Liver (tissue), 9 donors: ENCODE results near the gene TST. TPM values are rescaled to one million over a fixed set of nuclear protein-coding genes. Genes with fewer than 3 reads are reported as not detected.

Source experiments
- DNase-seq: peaks from one replicate; pipeline ENCODE4 v3.0.0-alpha.2; 2017; ENCODE audit warnings: low spot score
- H3K27ac ChIP-seq, 2 donors: one replicate each; pipeline ENCODE4 v1.7.0; 2013; ENCODE audit warnings: inconsistent platforms in 2 of 2, low read length in 2 of 2, control low read depth in 1 of 2, low read depth in 1 of 2, mild to moderate bottlenecking in 1 of 2
- H3K27me3 ChIP-seq, 4 donors: one replicate each; pipeline versions ENCODE4 v1.6.1 to v1.7.0; 2013; ENCODE audit warnings: low read length in 3 of 4, inconsistent platforms in 1 of 4, mild to moderate bottlenecking in 1 of 4, moderate library complexity in 1 of 4; ENCODE audit not compliant: control insufficient read depth in 4 of 4, insufficient read depth in 4 of 4
- H3K36me3 ChIP-seq, 4 donors: one replicate each; pipeline versions ENCODE4 v1.6.1 to v1.7.0; 2013; ENCODE audit warnings: low read length in 3 of 4, mild to moderate bottlenecking in 3 of 4, low read depth in 1 of 4, moderate library complexity in 1 of 4; ENCODE audit not compliant: control insufficient read depth in 4 of 4, insufficient read depth in 3 of 4
- H3K4me1 ChIP-seq, 4 donors: one replicate each; pipeline versions ENCODE4 v1.6.1 to v1.7.0; 2013; ENCODE audit warnings: low read length in 3 of 4, mild to moderate bottlenecking in 3 of 4, moderate library complexity in 1 of 4; ENCODE audit not compliant: control insufficient read depth in 4 of 4, insufficient read depth in 4 of 4
- H3K4me3 ChIP-seq, 3 donors: one replicate each; pipeline versions ENCODE4 v1.6.1 to v1.7.0; 2013; ENCODE audit warnings: low read length in 3 of 3, control low read depth in 1 of 3, low read depth in 1 of 3, mild to moderate bottlenecking in 1 of 3
- H3K9ac ChIP-seq, 2 donors: one replicate each; pipeline ENCODE4 v1.7.0; 2013; ENCODE audit warnings: low read length in 2 of 2, mild to moderate bottlenecking in 2 of 2, moderate library complexity in 2 of 2, control low read depth in 1 of 2, low read depth in 1 of 2
- H3K9me3 ChIP-seq, 4 donors: one replicate each; pipeline versions ENCODE4 v1.6.1 to v1.7.0; 2013; ENCODE audit warnings: low read length in 3 of 4; ENCODE audit not compliant: control insufficient read depth in 4 of 4
- ATF3 ChIP-seq: IDR thresholded peaks from 2 replicates; pipeline ENCODE4 v1.6.1; 2016; ENCODE audit warnings: antibody characterized with exemption
- EGR1 ChIP-seq, 2 donors: IDR thresholded peaks; 2 replicates each; pipeline ENCODE4 v1.6.1; 2016 to 2018; ENCODE audit warnings: antibody characterized with exemption in 2 of 2, low read depth in 2 of 2
- FOXA2 ChIP-seq: IDR thresholded peaks from 2 replicates; pipeline ENCODE4 v1.6.1; 2016; ENCODE audit warnings: antibody characterized with exemption
- GABPA ChIP-seq, 2 donors: IDR thresholded peaks in 1 of 2; conservative IDR thresholded peaks in 1 of 2; 2 replicates each; pipeline ENCODE4 v1.6.1; 2016; ENCODE audit warnings: antibody characterized with exemption in 2 of 2, mild to moderate bottlenecking in 1 of 2, moderate library complexity in 1 of 2
- HNF4A ChIP-seq, 2 donors: conservative IDR thresholded peaks; 2 replicates each; pipeline ENCODE4 v1.6.1; 2016; ENCODE audit warnings: antibody characterized with exemption in 2 of 2, mild to moderate bottlenecking in 2 of 2
- HNF4G ChIP-seq: IDR thresholded peaks from 2 replicates; pipeline ENCODE4 v1.6.1; 2016; ENCODE audit warnings: antibody characterized with exemption
- JUND ChIP-seq, 2 donors: IDR thresholded peaks; 2 replicates each; pipeline ENCODE4 v1.6.1; 2016; ENCODE audit warnings: antibody characterized with exemption in 2 of 2
- MAX ChIP-seq: IDR thresholded peaks from 2 replicates; pipeline ENCODE4 v1.6.1; 2016; ENCODE audit warnings: antibody characterized with exemption
- NR2F2 ChIP-seq: IDR thresholded peaks from 2 replicates; pipeline ENCODE4 v1.6.1; 2016; ENCODE audit warnings: antibody characterized with exemption
- RAD21 ChIP-seq, 2 donors: IDR thresholded peaks; 2 replicates each; pipeline ENCODE4 v1.6.1; 2016; ENCODE audit warnings: antibody characterized with exemption in 2 of 2, mild to moderate bottlenecking in 2 of 2
- REST ChIP-seq: IDR thresholded peaks from 2 replicates; pipeline ENCODE4 v1.6.1; 2016; ENCODE audit warnings: antibody characterized with exemption, mild to moderate bottlenecking
- RXRA ChIP-seq, 2 donors: IDR thresholded peaks; 2 replicates each; pipeline ENCODE4 v1.6.1; 2017 to 2018; ENCODE audit warnings: antibody characterized with exemption in 2 of 2, mild to moderate bottlenecking in 1 of 2
- SP1 ChIP-seq: IDR thresholded peaks from 2 replicates; pipeline ENCODE4 v1.6.1; 2018; ENCODE audit warnings: antibody characterized with exemption, mild to moderate bottlenecking
- TAF1 ChIP-seq: conservative IDR thresholded peaks from 2 replicates; pipeline ENCODE4 v1.6.1; 2016; ENCODE audit warnings: antibody characterized with exemption, mild to moderate bottlenecking
- YY1 ChIP-seq: IDR thresholded peaks from 2 replicates; pipeline ENCODE4 v1.6.1; 2016; ENCODE audit warnings: antibody characterized with exemption, mild to moderate bottlenecking
- ZBTB33 ChIP-seq: IDR thresholded peaks from 2 replicates; pipeline ENCODE4 v1.6.1; 2016; ENCODE audit warnings: antibody characterized with exemption
- WGBS: extraction: QIAGEN DNeasy Blood & Tissue Kit; methylation state at CpG from one replicate; pipeline ENCODE4 v1.1.7; 2013; 5-methylcytosine and 5-hydroxymethylcytosine counted together
- polyA plus RNA-seq, 2 donors: library from polyadenylated mRNA; stranded (reverse) in 1 of 2; unstranded in 1 of 2; fragments of 200-250 nt in 1 of 2; fragments of >200 nt in 1 of 2; fragmentation: Nextera tagmentation in 1 of 2; extraction: Ambion mirVana in 1 of 2; gene quantifications; one replicate each; pipeline versions ENCODE4 v1.2.1 to v1.2.3, GENCODE V29; 2013 to 2015
- total RNA-seq, 2 donors: library from RNA; depleted of rRNA; stranded (reverse); fragments of >200 nt; gene quantifications; one replicate each; pipeline ENCODE4 v1.2.3, GENCODE V29; 2014
- donor health status: healthy.
- donor health status: healthy.
- donor health status: healthy.
- donor health status: healthy.
- donor health status: healthy.

The TST gene
- total and polyA plus RNA-seq, 4 donors, result 186 to 404 (median 292) TPM

- Histone ChIP-seq H3K36me3 (no peaks in the 10 kb centered on the region), H3K27me3 (no peaks in the 10 kb centered on the region), H3K4me3 (no peak overlapping the region), H3K9ac (no peak overlapping the region), H3K27ac (no peak overlapping the region), H3K9me3 (no peaks in the 10 kb centered on the region), H3K4me1 (no peaks in the 10 kb centered on the region)
- TF ChIP-seq TAF1 (no peak), RAD21 (IDR thresholded peaks at IDR 0.05) (no peak), HNF4A (conservative IDR thresholded peaks at IDR 0.05) (no peak), FOXA2 (no peak), ATF3 (no peak), EGR1 (IDR thresholded peaks at IDR 0.05; ENCODE audit: low read depth in 2 of 2) (no peak), SP1 (no peak), HNF4G (no peak), GABPA (IDR thresholded peaks at IDR 0.05 in 1 of 2, conservative IDR thresholded peaks at IDR 0.05 in 1 of 2) (no peak), MAX (no peak), YY1 (no peak), JUND (IDR thresholded peaks at IDR 0.05) (no peak)
- WGBS, result 79% methylated on average over 2 of the region's 2 CpGs
- DNase-seq, result no peak
These were observed 53.6 kb downstream of the TST start for GRCh38 chr22:36965696-36966095.

GRCh38 chr22:36964106-36964505 is 55.1 kb downstream of the TST start:
- H3K4me3 ChIP-seq, result no peak overlapping the region
- no peaks in the 10 kb centered on the region for H3K36me3 ChIP-seq
- H3K9me3 ChIP-seq, result no peaks in the 10 kb centered on the region
- no peak for DNase-seq
- no peak overlapping the region for H3K9ac ChIP-seq
- peaks cover 0 to 6% (median 0%) of the 10 kb centered on the region in 4 donors for H3K27me3 ChIP-seq
- no peak for TF ChIP-seq RAD21 (IDR thresholded peaks at IDR 0.05)
- TF ChIP-seq YY1, result no peak
- no peak for TF ChIP-seq ATF3
- TF ChIP-seq NR2F2, result no peak
- TF ChIP-seq TAF1, result no peak
- no peak for TF ChIP-seq RXRA (IDR thresholded peaks at IDR 0.05)
- TF ChIP-seq JUND (IDR thresholded peaks at IDR 0.05), result no peak
- no peak overlapping the region for H3K27ac ChIP-seq
- no peaks in the 10 kb centered on the region for H3K4me1 ChIP-seq

- 72% methylated on average over 2 of the region's 2 CpGs for WGBS
- Histone ChIP-seq H3K27ac (no peak overlapping the region), H3K4me3 (no peak overlapping the region), H3K9me3 (no peaks in the 10 kb centered on the region), H3K27me3 (peaks cover 0 to 6% (median 0%) of the 10 kb centered on the region in 4 donors), H3K36me3 (no peaks in the 10 kb centered on the region), H3K4me1 (no peaks in the 10 kb centered on the region), H3K9ac (no peak overlapping the region)
- TF ChIP-seq GABPA (IDR thresholded peaks at IDR 0.05 in 1 of 2, conservative IDR thresholded peaks at IDR 0.05 in 1 of 2), result no peak
- no peak for TF ChIP-seq RAD21 (IDR thresholded peaks at IDR 0.05)
- no peak for TF ChIP-seq REST
- TF ChIP-seq FOXA2, result no peak
- no peak for TF ChIP-seq ZBTB33
- no peak for TF ChIP-seq NR2F2
- TF ChIP-seq HNF4G, result no peak
- TF ChIP-seq YY1, result no peak
- TF ChIP-seq SP1, result no peak
- TF ChIP-seq JUND (IDR thresholded peaks at IDR 0.05), result no peak
- no peak for TF ChIP-seq RXRA (IDR thresholded peaks at IDR 0.05)
- no peak for TF ChIP-seq HNF4A (conservative IDR thresholded peaks at IDR 0.05)
- TF ChIP-seq TAF1, result no peak
- no peak for DNase-seq
These were observed 55.9 kb downstream of the TST start for GRCh38 chr22:36963302-36963701.
